ENCODE measurements around the gene ASCL4. TPM values are rescaled to one million over a fixed set of nuclear protein-coding genes. Genes with fewer than 3 reads are reported as not detected.

Gene ASCL4
- total RNA-seq, 1 donor from 2014 or later = not detected

DNA sequence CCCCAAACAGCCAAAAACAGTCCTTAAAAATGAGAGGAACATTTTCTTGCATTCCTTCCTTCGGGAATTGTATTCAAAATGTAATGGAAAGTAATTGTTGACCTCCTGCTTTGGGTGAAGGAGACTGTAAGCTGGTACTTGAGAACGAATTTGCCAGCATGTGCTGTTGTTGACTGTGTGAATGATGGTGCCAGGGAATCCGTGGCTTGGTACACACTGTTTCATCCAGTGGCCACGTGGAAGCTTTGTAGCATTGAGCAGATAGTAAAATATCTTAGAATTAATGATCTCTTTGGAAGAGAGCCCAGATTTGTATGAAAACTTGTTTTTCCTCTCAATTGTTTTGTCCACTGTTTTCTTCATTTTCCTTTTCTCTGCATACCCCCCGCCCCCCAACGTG, 1.7 kb downstream of the ASCL4 start:
- Mint-ChIP-seq H3K27ac (ENCODE audit: unreplicated experiment) (no peak overlapping the region), H3K27me3 (ENCODE audit: low read depth) (peaks cover 69% of the 10 kb centered on the region), H3K4me3 (ENCODE audit: unreplicated experiment) (no peak overlapping the region), H3K4me1 (ENCODE audit: low read depth) (peaks cover 3% of the 10 kb centered on the region), H3K9me3 (ENCODE audit: low read depth) (no peaks in the 10 kb centered on the region), H3K36me3 (ENCODE audit: low read depth) (no peaks in the 10 kb centered on the region)
- TF ChIP-seq, protein P1, sequence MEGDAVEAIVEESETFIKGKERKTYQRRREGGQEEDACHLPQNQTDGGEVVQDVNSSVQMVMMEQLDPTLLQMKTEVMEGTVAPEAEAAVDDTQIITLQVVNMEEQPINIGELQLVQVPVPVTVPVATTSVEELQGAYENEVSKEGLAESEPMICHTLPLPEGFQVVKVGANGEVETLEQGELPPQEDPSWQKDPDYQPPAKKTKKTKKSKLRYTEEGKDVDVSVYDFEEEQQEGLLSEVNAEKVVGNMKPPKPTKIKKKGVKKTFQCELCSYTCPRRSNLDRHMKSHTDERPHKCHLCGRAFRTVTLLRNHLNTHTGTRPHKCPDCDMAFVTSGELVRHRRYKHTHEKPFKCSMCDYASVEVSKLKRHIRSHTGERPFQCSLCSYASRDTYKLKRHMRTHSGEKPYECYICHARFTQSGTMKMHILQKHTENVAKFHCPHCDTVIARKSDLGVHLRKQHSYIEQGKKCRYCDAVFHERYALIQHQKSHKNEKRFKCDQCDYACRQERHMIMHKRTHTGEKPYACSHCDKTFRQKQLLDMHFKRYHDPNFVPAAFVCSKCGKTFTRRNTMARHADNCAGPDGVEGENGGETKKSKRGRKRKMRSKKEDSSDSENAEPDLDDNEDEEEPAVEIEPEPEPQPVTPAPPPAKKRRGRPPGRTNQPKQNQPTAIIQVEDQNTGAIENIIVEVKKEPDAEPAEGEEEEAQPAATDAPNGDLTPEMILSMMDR (IDR thresholded peaks at IDR 0.05) = no peak
- no peak for DNase-seq (ENCODE audit: low spot score)

GRCh38 chr12:107778383-107779025, 4.0 kb downstream of the ASCL4 start:
- H3K4me3 Mint-ChIP-seq (ENCODE audit: unreplicated experiment) = no peak overlapping the region
- H3K27me3 Mint-ChIP-seq (ENCODE audit: low read depth) = peaks cover 70% of the 10 kb centered on the region
- no peak for DNase-seq (ENCODE audit: low spot score)
- TF ChIP-seq, protein P1 (IDR thresholded peaks at IDR 0.05) = no peak
- no peaks in the 10 kb centered on the region for H3K36me3 Mint-ChIP-seq (ENCODE audit: low read depth)
- H3K27ac Mint-ChIP-seq (ENCODE audit: unreplicated experiment) = no peak overlapping the region
- no peaks in the 10 kb centered on the region for H3K9me3 Mint-ChIP-seq (ENCODE audit: low read depth)
- H3K4me1 Mint-ChIP-seq (ENCODE audit: low read depth) = peaks cover 3% of the 10 kb centered on the region

GRCh38 chr12:107779077-107779831, 4.8 kb downstream of the ASCL4 start:
- Mint-ChIP-seq H3K4me3 (ENCODE audit: unreplicated experiment) (no peak overlapping the region), H3K36me3 (ENCODE audit: low read depth) (no peaks in the 10 kb centered on the region), H3K27ac (ENCODE audit: unreplicated experiment) (no peak overlapping the region), H3K27me3 (ENCODE audit: low read depth) (peaks cover 68% of the 10 kb centered on the region), H3K4me1 (ENCODE audit: low read depth) (peaks cover 3% of the 10 kb centered on the region), H3K9me3 (ENCODE audit: low read depth) (no peaks in the 10 kb centered on the region)
- DNase-seq (ENCODE audit: low spot score) = no peak
- TF ChIP-seq, protein P1 (IDR thresholded peaks at IDR 0.05) = no peak

DNA sequence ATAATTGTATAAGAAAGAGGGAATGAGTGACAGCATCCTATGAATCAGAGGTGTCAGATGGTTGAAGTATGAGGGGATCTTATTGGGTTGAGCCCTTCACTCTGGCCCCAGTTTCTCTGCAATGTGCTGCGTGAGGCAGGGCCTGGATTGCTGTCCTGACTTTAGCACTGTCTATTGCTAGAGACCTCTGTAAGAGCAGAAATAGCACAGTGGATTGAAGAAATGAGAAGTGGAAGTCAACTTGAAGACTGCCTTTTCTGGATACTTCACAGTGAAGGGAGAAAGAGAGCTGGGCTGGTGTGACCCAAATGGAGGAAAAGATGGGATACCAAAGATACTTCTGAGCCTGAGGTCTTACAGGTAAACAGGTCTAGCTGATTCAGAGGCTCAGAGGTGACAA, 5.8 kb downstream of the ASCL4 start:
- TF ChIP-seq, protein P1 (IDR thresholded peaks at IDR 0.05) = no peak
- Mint-ChIP-seq H3K36me3 (ENCODE audit: low read depth) (no peaks in the 10 kb centered on the region), H3K27ac (ENCODE audit: unreplicated experiment) (no peak overlapping the region), H3K27me3 (ENCODE audit: low read depth) (peaks cover 63% of the 10 kb centered on the region), H3K4me3 (ENCODE audit: unreplicated experiment) (no peak overlapping the region), H3K9me3 (ENCODE audit: low read depth) (no peaks in the 10 kb centered on the region), H3K4me1 (ENCODE audit: low read depth) (no peaks in the 10 kb centered on the region)
- DNase-seq (ENCODE audit: low spot score) = no peak

DNA sequence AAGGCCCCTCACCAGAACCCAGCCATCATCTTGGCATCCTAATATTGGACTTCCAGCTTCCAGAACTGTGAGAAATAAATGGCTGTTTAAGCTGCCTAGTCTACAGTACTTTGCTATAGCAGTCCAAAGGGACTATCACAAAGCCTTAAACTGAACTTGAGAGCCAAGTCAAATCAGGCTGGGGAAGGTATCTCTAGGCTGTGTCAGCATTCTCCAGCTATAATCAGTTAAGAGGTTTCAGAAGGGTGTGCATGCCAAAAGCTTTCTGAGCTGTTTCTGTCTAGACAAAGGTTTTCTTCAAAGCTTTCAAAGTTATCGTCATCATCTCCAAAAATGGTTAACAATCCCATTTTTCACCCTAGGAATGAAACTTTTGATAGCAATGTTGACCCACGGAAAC, 7.6 kb downstream of the ASCL4 start:
- Mint-ChIP-seq H3K9me3 (ENCODE audit: low read depth) (no peaks in the 10 kb centered on the region), H3K4me1 (ENCODE audit: low read depth) (no peaks in the 10 kb centered on the region), H3K36me3 (ENCODE audit: low read depth) (no peaks in the 10 kb centered on the region), H3K4me3 (ENCODE audit: unreplicated experiment) (no peak overlapping the region), H3K27me3 (ENCODE audit: low read depth) (peaks cover 48% of the 10 kb centered on the region), H3K27ac (ENCODE audit: unreplicated experiment) (no peak overlapping the region)
- TF ChIP-seq, protein P1 (IDR thresholded peaks at IDR 0.05) = no peak
- no peak for DNase-seq (ENCODE audit: low spot score)

Data from chondrocyte (in vitro differentiated cells).